PC-9 (cell line): ENCODE data around the gene MARK1.

Experiments
- EZH2 ChIP-seq: fragments of 200-600 bp; sonication (generic); IDR thresholded peaks from 2 replicates; pipeline ENCODE4 v1.8.0; 2017; ENCODE audit warnings: antibody characterized with exemption, low read depth
- TF ChIP-seq, protein P1 (sequence below): fragments of 200-600 bp; sonication (generic); conservative IDR thresholded peaks from 2 replicates; pipeline ENCODE4 v1.6.1; 2017; ENCODE audit warnings: mixed run types, antibody characterized with exemption, mild to moderate bottlenecking, moderate library complexity

DNA sequence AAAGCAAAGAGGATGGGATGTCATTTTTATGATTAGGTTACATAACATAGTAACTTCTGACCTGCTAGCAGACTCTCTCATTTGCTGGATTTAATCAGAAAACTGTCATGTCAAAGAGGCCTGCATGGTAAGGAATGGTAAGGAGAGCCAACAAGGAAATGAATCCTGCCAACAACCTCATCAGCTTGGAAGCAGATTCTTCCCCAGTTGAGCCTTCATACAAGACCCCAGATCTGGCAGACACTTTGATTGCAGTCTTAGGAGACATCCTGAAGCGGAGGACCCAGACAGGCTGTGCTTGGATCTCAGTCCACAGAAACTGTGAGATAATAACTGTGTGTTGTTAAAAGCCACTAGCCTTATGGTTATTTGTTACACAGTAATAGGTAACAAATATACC is 27.6 kb upstream of the MARK1 start:
- TF ChIP-seq, protein P1, sequence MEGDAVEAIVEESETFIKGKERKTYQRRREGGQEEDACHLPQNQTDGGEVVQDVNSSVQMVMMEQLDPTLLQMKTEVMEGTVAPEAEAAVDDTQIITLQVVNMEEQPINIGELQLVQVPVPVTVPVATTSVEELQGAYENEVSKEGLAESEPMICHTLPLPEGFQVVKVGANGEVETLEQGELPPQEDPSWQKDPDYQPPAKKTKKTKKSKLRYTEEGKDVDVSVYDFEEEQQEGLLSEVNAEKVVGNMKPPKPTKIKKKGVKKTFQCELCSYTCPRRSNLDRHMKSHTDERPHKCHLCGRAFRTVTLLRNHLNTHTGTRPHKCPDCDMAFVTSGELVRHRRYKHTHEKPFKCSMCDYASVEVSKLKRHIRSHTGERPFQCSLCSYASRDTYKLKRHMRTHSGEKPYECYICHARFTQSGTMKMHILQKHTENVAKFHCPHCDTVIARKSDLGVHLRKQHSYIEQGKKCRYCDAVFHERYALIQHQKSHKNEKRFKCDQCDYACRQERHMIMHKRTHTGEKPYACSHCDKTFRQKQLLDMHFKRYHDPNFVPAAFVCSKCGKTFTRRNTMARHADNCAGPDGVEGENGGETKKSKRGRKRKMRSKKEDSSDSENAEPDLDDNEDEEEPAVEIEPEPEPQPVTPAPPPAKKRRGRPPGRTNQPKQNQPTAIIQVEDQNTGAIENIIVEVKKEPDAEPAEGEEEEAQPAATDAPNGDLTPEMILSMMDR: no peak
- TF ChIP-seq EZH2: no peak
